Bronchial epithelial cell (primary cell): ENCODE measurements around the gene KIAA1191. TPM values are rescaled to one million over a fixed set of nuclear protein-coding genes. Genes with fewer than 3 reads are reported as not detected.

Experiments used
- DNase-seq: peaks from one replicate; pipeline ENCODE4 v3.0.0-alpha.2; 2010; ENCODE audit warnings: low read depth
- FAIRE-seq: peaks from 2 replicates; lab custom pipeline; 2011; peaks lifted over from hg19 to GRCh38; lab: Jason Lieb, UNC
- H3K27me3 ChIP-seq: 2 replicates; pipeline ENCODE4 v1.5.1; 2011; ENCODE audit warnings: low read length; ENCODE audit not compliant: control insufficient read depth, insufficient read depth
- H3K36me3 ChIP-seq: 2 replicates; pipeline ENCODE4 v1.5.1; 2011; ENCODE audit warnings: low read length; ENCODE audit not compliant: control insufficient read depth, insufficient read depth
- H3K4me3 ChIP-seq: 2 replicates; pipeline ENCODE4 v1.5.1; 2011; ENCODE audit warnings: mild to moderate bottlenecking, low read depth, low read length, control low read depth
- CTCF ChIP-seq: IDR thresholded peaks from 2 replicates; pipeline ENCODE4 v1.5.1; 2011; ENCODE audit warnings: mild to moderate bottlenecking, moderate library complexity, low read length, control low read depth, inconsistent platforms; ENCODE audit not compliant: insufficient read depth, severe bottlenecking
- total RNA-seq: library from RNA; depleted of rRNA; stranded (reverse); fragments of >200 nt; gene quantifications from 2 replicates; pipeline ENCODE4 v1.2.1, GENCODE V29; 2014

Gene KIAA1191
- total RNA-seq, 1 donor from 2014 or later: 54.2 TPM

- no peaks in the 10 kb centered on the region for H3K27me3 ChIP-seq
- H3K36me3 ChIP-seq: peaks cover 30% of the 10 kb centered on the region
- TF ChIP-seq CTCF: no peak
- FAIRE-seq (no peak), DNase-seq (no peak)
- no peak overlapping the region for H3K4me3 ChIP-seq
Observed at GRCh38 chr5:176383961-176384360, 22.4 kb upstream of the KIAA1191 start.

GRCh38 chr5:176383248-176383905 is 21.8 kb upstream of the KIAA1191 start:
- no peak for TF ChIP-seq CTCF
- Histone ChIP-seq H3K36me3 (peaks cover 30% of the 10 kb centered on the region), H3K27me3 (no peaks in the 10 kb centered on the region), H3K4me3 (no peak overlapping the region)
- no peak for DNase-seq
- FAIRE-seq: no peak

- DNase-seq: no peak
- H3K36me3 ChIP-seq: peaks cover 30% of the 10 kb centered on the region
- no peak overlapping the region for H3K4me3 ChIP-seq
- no peak for FAIRE-seq
- TF ChIP-seq CTCF: no peak
- no peaks in the 10 kb centered on the region for H3K27me3 ChIP-seq
Observed at GRCh38 chr5:176382721-176383120, 21.2 kb upstream of the KIAA1191 start.

GRCh38 chr5:176381979-176382378 is 20.4 kb upstream of the KIAA1191 start:
- Histone ChIP-seq H3K36me3 (peaks cover 30% of the 10 kb centered on the region), H3K4me3 (no peak overlapping the region), H3K27me3 (no peaks in the 10 kb centered on the region)
- TF ChIP-seq CTCF: no peak
- FAIRE-seq (no peak), DNase-seq (no peak)

GRCh38 chr5:176381423-176381822 is 19.9 kb upstream of the KIAA1191 start:
- no peaks in the 10 kb centered on the region for H3K27me3 ChIP-seq
- H3K36me3 ChIP-seq: peaks cover 26% of the 10 kb centered on the region
- TF ChIP-seq CTCF: no peak
- no peak overlapping the region for H3K4me3 ChIP-seq
- no peak for FAIRE-seq
- no peak for DNase-seq

- DNase-seq: no peak
- FAIRE-seq: no peak
- TF ChIP-seq CTCF: no peak
- Histone ChIP-seq H3K4me3 (no peak overlapping the region), H3K27me3 (no peaks in the 10 kb centered on the region), H3K36me3 (peaks cover 18% of the 10 kb centered on the region)
Observed at GRCh38 chr5:176379881-176380280, 18.3 kb upstream of the KIAA1191 start.
